ENCODE results near the gene CD59.
"Not testable (repeated sequence)": the region's sequence is repeated elsewhere in the genome, so short reads cannot be mapped to it uniquely, and the experiment has no call there.

Gene CD59

GRCh38 chr11:33731723-33732531, 4.3 kb downstream of the CD59 start:
- Histone ChIP-seq H3K27me3 (ENCODE audit: low read length) (no peaks in the 10 kb centered on the region), H3K4me2 (ENCODE audit: low read depth, low read length, poor library complexity, severe bottlenecking) (no peak overlapping the region), H3K79me2 (ENCODE audit: insufficient read depth, low read length) (no peaks in the 10 kb centered on the region), H3K9me3 (ENCODE audit: insufficient read depth, low read length) (no peaks in the 10 kb centered on the region), H3K27ac (ENCODE audit: low read depth, low read length) (no peak overlapping the region), H4K20me1 (ENCODE audit: low read depth, low read length) (no peaks in the 10 kb centered on the region), H2AFZ (ENCODE audit: low read depth, low read length, severe bottlenecking) (no peak overlapping the region), H3K9ac (ENCODE audit: low read length) (no peak overlapping the region), H3K36me3 (ENCODE audit: low read length) (no peaks in the 10 kb centered on the region), H3K9me2 (replicated peaks; ENCODE audit: insufficient read depth, low read length) (no peaks in the 10 kb centered on the region), H3K4me3 (ENCODE audit: insufficient read depth, low read length, poor library complexity, severe bottlenecking) (no peak overlapping the region), H3F3A (ENCODE audit: insufficient read depth) (peaks cover 3% of the 10 kb centered on the region; the same call in 1 of the 2 replicates)
- no peak for TF ChIP-seq CTCF (IDR thresholded peaks at IDR 0.05; ENCODE audit: insufficient read depth, low read length, poor library complexity, severe bottlenecking)
- no peak for TF ChIP-seq EZH2phosphoT487 (conservative IDR thresholded peaks at IDR 0.05; ENCODE audit: low read length)

- TF ChIP-seq CTCF (IDR thresholded peaks at IDR 0.05; ENCODE audit: insufficient read depth, low read length, poor library complexity, severe bottlenecking), result no peak
- TF ChIP-seq EZH2phosphoT487 (conservative IDR thresholded peaks at IDR 0.05; ENCODE audit: low read length), result no peak
- Histone ChIP-seq H3K9me2 (replicated peaks; ENCODE audit: insufficient read depth, low read length) (no peaks in the 10 kb centered on the region), H4K20me1 (ENCODE audit: low read depth, low read length) (no peaks in the 10 kb centered on the region), H3K79me2 (ENCODE audit: insufficient read depth, low read length) (no peaks in the 10 kb centered on the region), H2AFZ (ENCODE audit: low read depth, low read length, severe bottlenecking) (no peak overlapping the region), H3F3A (ENCODE audit: insufficient read depth) (no peaks in the 10 kb centered on the region), H3K9me3 (ENCODE audit: insufficient read depth, low read length) (no peaks in the 10 kb centered on the region), H3K36me3 (ENCODE audit: low read length) (no peaks in the 10 kb centered on the region), H3K27ac (ENCODE audit: low read depth, low read length) (no peak overlapping the region), H3K27me3 (ENCODE audit: low read length) (no peaks in the 10 kb centered on the region), H3K4me2 (ENCODE audit: low read depth, low read length, poor library complexity, severe bottlenecking) (no peak overlapping the region), H3K4me3 (ENCODE audit: insufficient read depth, low read length, poor library complexity, severe bottlenecking) (no peak overlapping the region), H3K9ac (ENCODE audit: low read length) (no peak overlapping the region)
These were observed 5.5 kb downstream of the CD59 start for GRCh38 chr11:33730716-33731115.

- H3K4me2 ChIP-seq (ENCODE audit: low read depth, low read length, poor library complexity, severe bottlenecking); H2AFZ ChIP-seq (ENCODE audit: low read depth, low read length, severe bottlenecking); H3K36me3 ChIP-seq (ENCODE audit: low read length); H3F3A ChIP-seq (ENCODE audit: insufficient read depth); H3K79me2 ChIP-seq (ENCODE audit: insufficient read depth, low read length); H3K4me3 ChIP-seq (ENCODE audit: insufficient read depth, low read length, poor library complexity, severe bottlenecking); H3K9me2 ChIP-seq (replicated peaks; ENCODE audit: insufficient read depth, low read length); H3K27me3 ChIP-seq (ENCODE audit: low read length); H4K20me1 ChIP-seq (ENCODE audit: low read depth, low read length); H3K9me3 ChIP-seq (ENCODE audit: insufficient read depth, low read length); H3K9ac ChIP-seq (ENCODE audit: low read length); H3K27ac ChIP-seq (ENCODE audit: low read depth, low read length): not testable (repeated sequence)
These were observed 7.1 kb downstream of the CD59 start for GRCh38 chr11:33729072-33729664.

- H3K4me3 ChIP-seq (ENCODE audit: insufficient read depth, low read length, poor library complexity, severe bottlenecking); H4K20me1 ChIP-seq (ENCODE audit: low read depth, low read length); H2AFZ ChIP-seq (ENCODE audit: low read depth, low read length, severe bottlenecking); H3K4me2 ChIP-seq (ENCODE audit: low read depth, low read length, poor library complexity, severe bottlenecking); H3K36me3 ChIP-seq (ENCODE audit: low read length); H3K27me3 ChIP-seq (ENCODE audit: low read length); H3K9me3 ChIP-seq (ENCODE audit: insufficient read depth, low read length); H3K79me2 ChIP-seq (ENCODE audit: insufficient read depth, low read length); H3K27ac ChIP-seq (ENCODE audit: low read depth, low read length); H3K9me2 ChIP-seq (replicated peaks; ENCODE audit: insufficient read depth, low read length); H3K9ac ChIP-seq (ENCODE audit: low read length); H3F3A ChIP-seq (ENCODE audit: insufficient read depth): not testable (repeated sequence)
These were observed 8.7 kb downstream of the CD59 start for GRCh38 chr11:33727539-33727938.
